Colonic mucosa (tissue), 4 donors: ENCODE results near the gene CYP1B1. TPM values are rescaled to one million over a fixed set of nuclear protein-coding genes. Genes with fewer than 3 reads are reported as not detected.

Experiments used
- DNase-seq: peaks from one replicate; pipeline ENCODE4 v3.0.0-alpha.2; 2020
- H3K27ac ChIP-seq: fragments of 200-600 bp; one replicate; pipeline ENCODE4 v1.8.0; 2021
- H3K27me3 ChIP-seq: fragments of 200-600 bp; one replicate; pipeline ENCODE4 v1.8.0; 2021
- H3K36me3 ChIP-seq: fragments of 200-600 bp; one replicate; pipeline ENCODE4 v1.8.0; 2021
- H3K4me1 ChIP-seq: fragments of 200-600 bp; one replicate; pipeline ENCODE4 v1.8.0; 2021; ENCODE audit warnings: mild to moderate bottlenecking
- H3K4me3 ChIP-seq: fragments of 200-600 bp; one replicate; pipeline ENCODE4 v1.8.0; 2021
- H3K9ac ChIP-seq, 2 donors: one replicate each; pipeline ENCODE4 v1.7.0; 2013; ENCODE audit warnings: control low read depth in 2 of 2, low read depth in 2 of 2, low read length in 2 of 2
- H3K9me3 ChIP-seq: fragments of 200-600 bp; one replicate; pipeline ENCODE4 v1.8.0; 2021
- intact Hi-C: fragments of 100-400 bp; cut with DNase I; formaldehyde crosslinking; loops from one replicate; pipeline ENCODE4 v1.14.1; 2022
- total RNA-seq, 2 donors: library from RNA; stranded (reverse); fragmentation: NEBNext Ultra II Directional in 1 of 2; extraction: Animal tissue kit (Norgen Biotek cat#: 25700) in 1 of 2; gene quantifications; one replicate each; pipeline ENCODE4 v1.2.1, GENCODE V29; 2021
- TF ChIP-seq, protein P1 (sequence below): fragments of 200-600 bp; IDR thresholded peaks from one replicate; pipeline ENCODE4 v1.8.0; 2022; ENCODE audit warnings: antibody characterized with exemption, mild to moderate bottlenecking
- donor health status: healthy.
- donor health status: DM: no; HTN: no; CAD: no.
- donor health status: DM: no; HTN: no; CAD: no.

Gene CYP1B1
- total RNA-seq, 2 donors from 2014 or later, result 1.3 to 3.5 TPM

DNA sequence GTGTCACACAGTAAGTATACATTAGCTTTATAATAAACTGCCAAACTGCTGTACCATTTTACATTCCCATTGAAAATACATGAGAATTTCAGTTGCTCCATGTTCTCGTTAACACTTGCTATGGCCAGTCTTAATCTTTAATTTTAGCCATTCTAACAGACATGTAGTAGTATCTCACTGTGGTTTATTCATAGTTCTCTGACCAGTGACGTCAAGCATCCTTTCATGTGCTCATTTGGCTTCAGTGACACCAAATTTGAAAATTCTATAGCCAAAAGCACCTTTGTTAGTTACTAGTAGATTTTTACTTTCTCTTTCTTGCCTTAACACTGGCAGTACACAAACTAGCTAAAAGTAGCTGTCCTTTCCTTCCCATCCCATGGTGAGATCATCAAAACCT lies 43.0 kb downstream of the CYP1B1 start:
- H3K9me3 ChIP-seq, result no peaks in the 10 kb centered on the region
- DNase-seq, result no peak
- intact Hi-C loops, result no loop called here
- H3K4me3 ChIP-seq, result no peak overlapping the region
- H3K36me3 ChIP-seq, result no peaks in the 10 kb centered on the region
- H3K27ac ChIP-seq, result no peak overlapping the region
- no peaks in the 10 kb centered on the region for H3K27me3 ChIP-seq
- no peaks in the 10 kb centered on the region for H3K4me1 ChIP-seq
- TF ChIP-seq, protein P1, sequence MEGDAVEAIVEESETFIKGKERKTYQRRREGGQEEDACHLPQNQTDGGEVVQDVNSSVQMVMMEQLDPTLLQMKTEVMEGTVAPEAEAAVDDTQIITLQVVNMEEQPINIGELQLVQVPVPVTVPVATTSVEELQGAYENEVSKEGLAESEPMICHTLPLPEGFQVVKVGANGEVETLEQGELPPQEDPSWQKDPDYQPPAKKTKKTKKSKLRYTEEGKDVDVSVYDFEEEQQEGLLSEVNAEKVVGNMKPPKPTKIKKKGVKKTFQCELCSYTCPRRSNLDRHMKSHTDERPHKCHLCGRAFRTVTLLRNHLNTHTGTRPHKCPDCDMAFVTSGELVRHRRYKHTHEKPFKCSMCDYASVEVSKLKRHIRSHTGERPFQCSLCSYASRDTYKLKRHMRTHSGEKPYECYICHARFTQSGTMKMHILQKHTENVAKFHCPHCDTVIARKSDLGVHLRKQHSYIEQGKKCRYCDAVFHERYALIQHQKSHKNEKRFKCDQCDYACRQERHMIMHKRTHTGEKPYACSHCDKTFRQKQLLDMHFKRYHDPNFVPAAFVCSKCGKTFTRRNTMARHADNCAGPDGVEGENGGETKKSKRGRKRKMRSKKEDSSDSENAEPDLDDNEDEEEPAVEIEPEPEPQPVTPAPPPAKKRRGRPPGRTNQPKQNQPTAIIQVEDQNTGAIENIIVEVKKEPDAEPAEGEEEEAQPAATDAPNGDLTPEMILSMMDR, result no peak
- no peak overlapping the region for H3K9ac ChIP-seq

DNA sequence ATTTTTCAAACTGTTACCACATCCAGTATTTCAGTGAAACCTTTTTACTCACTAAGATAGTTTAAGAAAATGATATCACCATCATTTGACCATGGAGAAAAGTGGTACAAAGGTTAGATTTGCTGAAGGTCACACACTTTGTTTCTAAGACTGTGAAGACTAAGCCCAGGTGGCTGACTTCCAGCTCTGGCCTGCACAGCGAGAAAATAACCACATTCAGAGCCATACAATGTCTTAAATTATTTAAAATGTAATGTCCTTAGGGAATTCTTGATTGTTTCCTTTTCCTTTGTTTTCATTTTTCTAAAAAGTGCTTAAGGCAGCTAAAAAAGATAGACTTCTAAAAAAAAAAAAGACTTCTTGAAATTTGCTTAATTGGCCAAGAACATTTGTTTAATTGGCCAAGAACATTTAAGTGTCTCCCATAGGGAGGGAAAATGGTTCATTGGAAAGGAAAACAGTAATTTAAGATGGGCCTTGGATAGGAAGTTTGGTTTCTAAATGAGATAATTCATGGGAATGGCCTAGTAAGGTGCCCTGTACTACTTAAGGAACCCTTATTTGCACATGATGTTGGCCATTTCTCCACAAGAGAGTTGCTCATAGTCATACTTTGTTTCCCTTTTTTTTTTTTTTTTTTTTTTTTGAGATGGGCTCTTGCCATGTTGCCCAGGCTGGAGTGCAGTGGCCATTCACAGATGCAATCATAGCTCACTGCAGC lies 45.2 kb downstream of the CYP1B1 start:
- Histone ChIP-seq H3K4me1 (no peaks in the 10 kb centered on the region), H3K4me3 (no peak overlapping the region), H3K27ac (no peak overlapping the region), H3K27me3 (no peaks in the 10 kb centered on the region), H3K9me3 (no peaks in the 10 kb centered on the region), H3K36me3 (no peaks in the 10 kb centered on the region), H3K9ac (no peak overlapping the region)
- TF ChIP-seq, protein P1, result no peak
- no peak for DNase-seq
- intact Hi-C loops, result no loop called here

DNA sequence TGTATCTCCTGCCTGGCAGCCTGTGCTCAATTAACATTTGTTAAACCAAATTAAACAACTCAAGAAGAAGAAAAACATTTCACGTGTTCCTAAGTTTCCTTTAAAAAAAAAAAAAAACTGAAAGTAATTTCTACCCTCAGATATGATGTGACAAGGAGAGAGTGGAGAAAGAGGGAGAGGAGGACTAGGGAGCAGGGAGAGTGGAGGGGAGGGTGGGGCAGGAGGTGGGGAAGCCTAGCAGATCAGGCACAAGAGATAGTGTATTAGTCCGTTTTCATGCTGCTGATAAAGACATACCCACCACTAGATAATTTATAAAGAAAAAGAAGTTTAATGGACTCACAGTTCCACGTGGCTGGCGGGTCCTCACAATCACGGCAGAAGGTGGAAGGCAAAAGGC lies 46.4 kb downstream of the CYP1B1 start:
- intact Hi-C loops, result no loop called here
- Histone ChIP-seq H3K9me3 (no peaks in the 10 kb centered on the region), H3K4me3 (no peak overlapping the region), H3K27me3 (no peaks in the 10 kb centered on the region), H3K27ac (no peak overlapping the region), H3K36me3 (no peaks in the 10 kb centered on the region), H3K9ac (no peak overlapping the region), H3K4me1 (no peaks in the 10 kb centered on the region)
- no peak for DNase-seq
- TF ChIP-seq, protein P1, result no peak

DNA sequence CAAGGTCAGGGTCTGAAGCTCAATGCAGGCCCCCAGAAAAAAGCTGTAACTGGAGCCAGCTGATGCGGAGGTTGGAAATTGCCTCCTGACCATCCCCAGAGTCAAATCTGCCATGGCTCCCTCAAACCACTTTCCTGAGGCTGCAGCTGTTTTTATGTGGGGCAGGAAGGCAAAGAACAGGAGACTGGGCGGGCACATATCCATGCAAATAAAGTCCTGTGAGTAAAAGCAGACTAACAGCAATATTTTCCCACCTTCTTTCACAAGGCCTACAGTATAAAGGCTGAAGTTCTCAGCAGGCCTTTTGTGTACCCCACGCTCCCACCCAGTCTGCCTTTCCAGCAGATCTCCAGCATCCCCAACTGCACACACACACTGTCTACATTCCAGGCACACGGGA lies 47.1 kb downstream of the CYP1B1 start:
- no peak overlapping the region for H3K27ac ChIP-seq
- no peaks in the 10 kb centered on the region for H3K36me3 ChIP-seq
- DNase-seq, result no peak
- H3K9ac ChIP-seq, result no peak overlapping the region
- no peak overlapping the region for H3K4me3 ChIP-seq
- no peaks in the 10 kb centered on the region for H3K4me1 ChIP-seq
- no peaks in the 10 kb centered on the region for H3K9me3 ChIP-seq
- no peaks in the 10 kb centered on the region for H3K27me3 ChIP-seq
- intact Hi-C loops, result no loop called here
- TF ChIP-seq, protein P1, result no peak

DNA sequence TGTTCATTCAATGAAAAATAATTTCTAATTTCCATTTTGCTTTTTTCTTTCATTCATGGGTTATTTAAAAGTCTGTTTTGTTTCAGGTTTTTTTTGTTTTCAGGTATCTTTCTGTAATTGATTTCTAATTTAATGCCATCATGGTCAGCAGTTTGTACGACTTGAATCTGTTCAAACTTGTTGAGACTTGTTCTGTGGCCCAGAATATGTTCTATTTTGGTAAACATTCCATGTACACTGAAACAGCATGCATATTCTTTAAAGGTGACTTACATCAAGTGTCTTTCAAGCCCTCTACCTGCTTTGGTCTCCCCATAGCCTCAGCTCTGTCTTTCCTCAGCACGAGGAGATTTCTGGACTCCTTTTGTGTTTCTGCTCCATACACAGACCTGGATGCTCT lies 49.1 kb downstream of the CYP1B1 start:
- no peaks in the 10 kb centered on the region for H3K4me1 ChIP-seq
- no peaks in the 10 kb centered on the region for H3K36me3 ChIP-seq
- no peaks in the 10 kb centered on the region for H3K27me3 ChIP-seq
- TF ChIP-seq, protein P1, result no peak
- H3K9me3 ChIP-seq, result no peaks in the 10 kb centered on the region
- intact Hi-C loops, result no loop called here
- no peak overlapping the region for H3K9ac ChIP-seq
- H3K4me3 ChIP-seq, result no peak overlapping the region
- no peak for DNase-seq
- H3K27ac ChIP-seq, result no peak overlapping the region
